NT2/D1 (cell line): Measurements from ENCODE around the gene DNM3.

Source experiments
- SUZ12 ChIP-seq: IDR thresholded peaks from 2 replicates; pipeline ENCODE4 v1.6.1; 2011; ENCODE audit not compliant: insufficient read length, insufficient read depth; ENCODE audit errors: extremely low read depth
- ZNF274 ChIP-seq: IDR thresholded peaks from 2 replicates; pipeline ENCODE4 v1.6.1; 2011; ENCODE audit warnings: mild to moderate bottlenecking, low read depth, low read length

GRCh38 chr1:171819946-171820345 is 21.4 kb upstream of the DNM3 start:
- TF ChIP-seq SUZ12, result no peak
- TF ChIP-seq ZNF274, result no peak
